Ovary (tissue), 3 donors: Measurements from ENCODE around the gene PRICKLE3.

Experiments
- CTCF ChIP-seq, 3 donors: fragments of 450-650 bp in 2 of 3; fragments of 200-600 bp in 1 of 3; IDR thresholded peaks; one replicate each; pipeline versions ENCODE4 v1.5.1 to v1.8.0; 2016 to 2022; ENCODE audit warnings: antibody characterized with exemption in 3 of 3, mild to moderate bottlenecking in 1 of 3
- POLR2A ChIP-seq: fragments of 450-650 bp; IDR thresholded peaks from one replicate; pipeline ENCODE4 v1.6.1; 2017; ENCODE audit warnings: antibody characterized with exemption, mild to moderate bottlenecking, moderate library complexity
- donor health status: DM: no; HTN: no; CAD: no.

DNA sequence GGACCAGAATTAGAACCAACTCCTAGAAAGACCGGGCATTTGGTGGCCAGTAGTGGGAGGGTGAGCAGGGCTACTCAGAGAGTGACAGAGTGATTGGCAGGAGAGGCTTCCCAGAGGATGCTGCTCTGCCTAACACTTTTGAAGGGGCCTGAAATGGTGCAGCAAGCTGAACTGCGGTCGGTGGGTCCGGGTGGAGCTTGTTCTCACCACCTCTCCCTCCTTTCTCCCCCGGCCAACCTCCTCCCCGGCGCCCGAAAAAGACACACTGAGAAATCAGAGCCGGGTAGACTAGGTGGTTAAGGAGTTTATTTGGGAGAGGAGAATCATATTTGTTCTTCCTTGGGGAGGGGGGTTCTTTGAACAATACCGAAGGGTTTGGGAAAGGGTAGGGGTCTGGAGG, 1.4 kb upstream of the PRICKLE3 start:
- TF ChIP-seq CTCF (IDR thresholded peaks at IDR 0.05) = no peak
- TF ChIP-seq POLR2A = no peak
